DND-41 (cell line): ENCODE measurements around the gene HOXA3.

Experiments used
- ATAC-seq: fragments of 200-7000 bp; cut with Tn5 transposase; 3 replicates; pipeline ENCODE4 v1.9.1; 2021; ENCODE audit warnings: low read depth; ENCODE audit not compliant: insufficient read depth
- DNase-seq: peaks from one replicate; pipeline ENCODE4 v3.0.0-alpha.2; 2020
- H2AFZ ChIP-seq: 2 replicates; pipeline ENCODE4 v1.6.0; 2012; ENCODE audit warnings: low read depth, low read length
- H3K27ac ChIP-seq: 2 replicates; pipeline ENCODE4 v1.5.1; 2012; ENCODE audit warnings: low read length, inconsistent platforms
- H3K27me3 ChIP-seq: fragments of 200-600 bp; sonication (generic); 2 replicates; pipeline ENCODE4 v1.6.0; 2012; ENCODE audit warnings: low read length, mild to moderate bottlenecking, inconsistent platforms; ENCODE audit not compliant: insufficient read depth, poor library complexity
- H3K36me3 ChIP-seq: 2 replicates; pipeline ENCODE4 v1.5.1; 2012; ENCODE audit warnings: low read length, inconsistent platforms; ENCODE audit not compliant: insufficient read depth
- H3K4me1 ChIP-seq: 2 replicates; pipeline ENCODE4 v1.5.1; 2012; ENCODE audit warnings: mild to moderate bottlenecking, low read length; ENCODE audit not compliant: insufficient read depth
- H3K4me2 ChIP-seq: 2 replicates; pipeline ENCODE4 v1.6.0; 2012; ENCODE audit warnings: mild to moderate bottlenecking, moderate library complexity, low read length, inconsistent platforms; ENCODE audit not compliant: insufficient read depth
- H3K4me3 ChIP-seq, 2 experiments: fragments of 200-600 bp in 1 of 2; shearing (Covaris generic) in 1 of 2; 2 replicates each; pipeline ENCODE4 v1.5.1; 2012 to 2016; ENCODE audit warnings: inconsistent platforms in 2 of 2, low read length in 2 of 2, mild to moderate bottlenecking in 2 of 2, low read depth in 1 of 2, moderate library complexity in 1 of 2
- H3K79me2 ChIP-seq: 2 replicates; pipeline ENCODE4 v1.6.0; 2012; ENCODE audit warnings: low read length, inconsistent platforms; ENCODE audit not compliant: insufficient read depth
- H3K9ac ChIP-seq: 2 replicates; pipeline ENCODE4 v1.6.0; 2012; ENCODE audit warnings: low read depth, mild to moderate bottlenecking, inconsistent platforms, low read length, moderate library complexity
- H3K9me3 ChIP-seq: 2 replicates; pipeline ENCODE4 v1.5.1; 2012; ENCODE audit warnings: low read length, moderate library complexity, mild to moderate bottlenecking, inconsistent platforms; ENCODE audit not compliant: insufficient read depth, severe bottlenecking
- H4K20me1 ChIP-seq: 2 replicates; pipeline ENCODE4 v1.6.0; 2012; ENCODE audit warnings: low read length; ENCODE audit not compliant: insufficient read depth
- CTCF ChIP-seq: IDR thresholded peaks from 2 replicates; pipeline ENCODE4 v1.5.1; 2012; ENCODE audit warnings: borderline replicate concordance, low read length, moderate library complexity, mild to moderate bottlenecking; ENCODE audit not compliant: poor library complexity, severe bottlenecking; ENCODE audit errors: extremely low read depth
- EZH2 ChIP-seq: IDR thresholded peaks from 3 replicates; pipeline ENCODE4 v1.6.1; 2012; ENCODE audit warnings: borderline replicate concordance, low read depth, mild to moderate bottlenecking, moderate library complexity, low read length, inconsistent platforms; ENCODE audit not compliant: severe bottlenecking

The HOXA3 gene

GRCh38 chr7:27171637-27172314, 19.4 kb upstream of the HOXA3 start:
- Histone ChIP-seq H3K79me2 (no peaks in the 10 kb centered on the region), H3K36me3 (no peaks in the 10 kb centered on the region), H3K9me3 (no peaks in the 10 kb centered on the region), H3K9ac (no peak overlapping the region), H3K4me3 (no peak overlapping the region), H2AFZ (no peak overlapping the region), H3K4me2 (no peak overlapping the region), H3K27ac (no peak overlapping the region), H3K4me1 (no peaks in the 10 kb centered on the region), H3K27me3 (peaks cover 7% of the 10 kb centered on the region), H4K20me1 (no peaks in the 10 kb centered on the region)
- ATAC-seq (0 out of 3 replicates have a peak, but pooled peaks have one; percentile 37), DNase-seq (no peak)
- TF ChIP-seq EZH2: no peak
- TF ChIP-seq CTCF: peak; percentile 5

- Histone ChIP-seq H3K9me3 (no peaks in the 10 kb centered on the region), H3K9ac (no peak overlapping the region), H4K20me1 (no peaks in the 10 kb centered on the region), H3K27ac (no peak overlapping the region), H3K4me2 (no peak overlapping the region), H3K4me3 (no peak overlapping the region), H3K79me2 (no peaks in the 10 kb centered on the region), H2AFZ (no peak overlapping the region), H3K27me3 (peaks cover 7% of the 10 kb centered on the region), H3K36me3 (no peaks in the 10 kb centered on the region), H3K4me1 (no peaks in the 10 kb centered on the region)
- no peak for DNase-seq
- no peak for TF ChIP-seq CTCF
- no peak for TF ChIP-seq EZH2
- ATAC-seq: no peak
These were observed 18.9 kb upstream of the HOXA3 start for GRCh38 chr7:27171325-27171636.

GRCh38 chr7:27170426-27171324, 18.3 kb upstream of the HOXA3 start:
- TF ChIP-seq CTCF (no peak), EZH2 (no peak)
- ATAC-seq (no peak), DNase-seq (no peak)
- H3K79me2 ChIP-seq: no peaks in the 10 kb centered on the region
- H3K4me1 ChIP-seq: no peaks in the 10 kb centered on the region
- no peak overlapping the region for H2AFZ ChIP-seq
- peaks cover 7% of the 10 kb centered on the region for H3K27me3 ChIP-seq
- H4K20me1 ChIP-seq: no peaks in the 10 kb centered on the region
- H3K36me3 ChIP-seq: no peaks in the 10 kb centered on the region
- H3K4me2 ChIP-seq: no peak overlapping the region
- no peak overlapping the region for H3K9ac ChIP-seq
- H3K9me3 ChIP-seq: no peaks in the 10 kb centered on the region
- H3K4me3 ChIP-seq: no peak overlapping the region
- H3K27ac ChIP-seq: no peak overlapping the region
